ENCODE measurements around the gene TSFM.

DNA sequence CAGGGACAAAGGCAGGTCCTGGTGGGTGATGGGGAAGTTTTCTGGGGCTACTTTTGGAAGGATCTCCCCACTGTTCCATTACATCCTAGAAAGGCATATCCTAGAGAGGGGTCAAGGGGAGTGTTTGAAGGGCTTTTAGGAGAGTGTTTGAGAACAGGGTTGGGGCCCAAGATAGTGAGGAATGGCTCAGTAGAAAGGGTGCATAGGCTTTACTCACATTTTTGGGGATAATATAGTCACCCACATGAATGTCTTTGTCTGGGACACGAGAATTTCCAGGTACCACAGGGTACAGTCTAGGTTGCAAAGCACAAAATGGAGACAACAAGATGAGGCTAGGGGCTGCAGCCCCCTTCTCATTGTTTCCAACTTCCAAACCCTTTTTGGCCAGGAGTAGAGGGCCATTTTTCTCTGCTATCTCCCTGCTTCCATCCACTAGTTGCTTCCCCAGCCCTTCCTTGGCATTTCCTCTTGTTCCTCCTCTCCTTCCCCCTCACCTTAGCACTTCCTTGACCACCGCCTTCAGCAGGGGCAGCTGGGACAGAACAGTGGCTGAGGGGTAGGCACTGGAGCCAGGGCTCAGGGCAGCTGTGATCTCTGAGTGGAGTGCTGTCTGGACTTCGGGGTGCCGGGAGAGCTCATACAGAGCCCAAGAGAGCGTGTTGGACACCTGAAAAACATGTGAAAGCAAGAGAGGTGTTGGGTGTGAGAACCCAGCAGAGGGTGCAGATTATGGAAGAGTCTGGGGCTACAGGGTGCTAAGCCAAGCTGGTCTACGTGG lies 18.5 kb upstream of the TSFM start:
- TF ChIP-seq CTCF (IDR thresholded peaks at IDR 0.05; ENCODE audit: low read length) (no peak), EZH2 (optimal IDR thresholded peaks at IDR 0.05; ENCODE audit: low read depth, low read length) (no peak)

Data from MM.1S (cell line).